Measurements from ENCODE around the gene KNL1. TPM values are rescaled to one million over a fixed set of nuclear protein-coding genes. Genes with fewer than 3 reads are reported as not detected.

The KNL1 gene
- total RNA-seq, 2 donors from 2014 or later = 0.51 to 4.6 TPM

DNA sequence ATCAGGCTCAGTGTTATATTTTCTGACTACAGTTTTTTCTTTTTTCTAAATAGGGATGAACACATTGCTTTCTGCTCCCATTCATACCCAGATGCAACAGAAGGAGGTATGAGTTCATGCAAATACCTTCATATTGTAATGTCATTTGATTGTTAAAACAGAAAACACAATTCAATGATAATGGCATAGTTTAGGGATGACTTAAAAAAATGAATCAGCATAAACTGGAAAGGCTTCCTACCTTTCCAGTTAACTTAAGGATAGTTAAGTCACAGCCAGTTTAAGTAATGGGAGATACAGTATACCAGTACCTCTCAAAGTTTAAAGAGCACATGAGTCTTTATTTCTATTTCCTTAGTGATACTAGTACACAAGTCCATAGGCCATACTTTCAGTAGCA, 24.9 kb downstream of the KNL1 start:
- no peaks in the 10 kb centered on the region for H3K4me1 ChIP-seq
- no peak overlapping the region for H3K4me3 ChIP-seq
- H3K36me3 ChIP-seq = no peaks in the 10 kb centered on the region
- H3K27me3 ChIP-seq = no peaks in the 10 kb centered on the region
- no peak for DNase-seq (ENCODE audit: low spot score)
- no peak for TF ChIP-seq CTCF (IDR thresholded peaks at IDR 0.05)
- H3K9me3 ChIP-seq = no peaks in the 10 kb centered on the region
- no peak overlapping the region for H3K27ac ChIP-seq

GRCh38 chr15:40623361-40623760, 29.3 kb downstream of the KNL1 start:
- Histone ChIP-seq H3K4me1 (no peaks in the 10 kb centered on the region), H3K36me3 (no peaks in the 10 kb centered on the region), H3K27me3 (no peaks in the 10 kb centered on the region), H3K4me3 (no peak overlapping the region), H3K27ac (no peak overlapping the region), H3K9me3 (no peaks in the 10 kb centered on the region)
- DNase-seq (ENCODE audit: low spot score) = no peak
- no peak for TF ChIP-seq CTCF (IDR thresholded peaks at IDR 0.05)

DNA sequence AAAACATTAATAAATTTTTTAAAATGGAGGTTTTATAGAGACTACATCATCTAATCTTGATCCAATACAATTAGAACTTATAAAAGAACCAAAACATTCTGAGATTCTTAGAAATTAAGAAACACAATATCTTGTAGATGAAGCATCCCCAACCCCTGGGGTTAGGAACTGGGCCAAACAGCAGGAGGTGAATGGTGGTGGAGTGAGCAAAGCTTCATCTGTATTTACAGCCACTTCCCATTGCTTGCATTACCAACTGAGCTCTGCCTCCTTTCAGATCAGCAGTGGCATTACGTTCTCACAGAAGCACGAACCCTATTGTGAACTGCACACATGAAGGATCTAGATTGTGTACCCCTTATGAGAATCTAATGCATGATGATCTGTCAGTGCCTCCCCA, 36.3 kb downstream of the KNL1 start:
- Histone ChIP-seq H3K4me1 (no peaks in the 10 kb centered on the region), H3K27me3 (no peaks in the 10 kb centered on the region), H3K27ac (no peak overlapping the region)

GRCh38 chr15:40633178-40633577, 39.1 kb downstream of the KNL1 start:
- Histone ChIP-seq H3K36me3 (no peaks in the 10 kb centered on the region), H3K9me3 (no peaks in the 10 kb centered on the region), H3K27me3 (no peaks in the 10 kb centered on the region), H3K27ac (no peak overlapping the region), H3K4me1 (no peaks in the 10 kb centered on the region), H3K4me3 (no peak overlapping the region)
- DNase-seq (ENCODE audit: low spot score) = no peak
- TF ChIP-seq CTCF (IDR thresholded peaks at IDR 0.05) = no peak

More for the DNA sequence above, 36.3 kb downstream of the KNL1 start:
- Histone ChIP-seq H3K9me3 (no peaks in the 10 kb centered on the region), H3K36me3 (no peaks in the 10 kb centered on the region), H3K4me3 (no peak overlapping the region)
- TF ChIP-seq CTCF (IDR thresholded peaks at IDR 0.05) = no peak
- DNase-seq (ENCODE audit: low spot score) = no peak

DNA sequence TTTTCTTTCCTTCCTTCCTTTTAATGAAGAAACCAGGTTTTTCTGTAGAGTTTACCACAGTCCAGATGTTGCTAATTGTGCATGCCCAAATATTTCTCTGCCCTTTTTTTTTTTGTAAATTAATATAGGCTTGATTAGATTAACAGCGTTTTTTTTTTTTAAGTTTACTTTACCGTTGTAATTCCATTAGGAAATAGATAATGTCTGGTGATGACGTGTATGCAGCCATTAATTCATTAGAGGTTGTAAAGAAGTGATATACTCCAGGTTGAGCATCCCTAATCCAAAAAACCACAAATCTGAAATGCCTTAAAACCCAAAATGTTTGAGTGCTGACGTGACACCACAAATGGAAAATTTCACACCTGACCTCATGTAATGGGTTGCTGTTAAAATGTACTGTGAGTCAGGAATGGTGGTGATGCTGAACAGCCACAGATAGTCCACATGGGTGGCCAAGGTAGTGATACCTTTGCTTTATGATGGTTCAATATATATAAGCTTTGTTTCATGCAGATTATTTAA, 43.2 kb downstream of the KNL1 start:
- no peaks in the 10 kb centered on the region for H3K9me3 ChIP-seq
- H3K36me3 ChIP-seq = no peaks in the 10 kb centered on the region
- no peak for DNase-seq (ENCODE audit: low spot score)
- H3K4me1 ChIP-seq = no peaks in the 10 kb centered on the region
- no peaks in the 10 kb centered on the region for H3K27me3 ChIP-seq
- no peak for TF ChIP-seq CTCF (IDR thresholded peaks at IDR 0.05)
- H3K27ac ChIP-seq = no peak overlapping the region
- H3K4me3 ChIP-seq = no peak overlapping the region

DNA sequence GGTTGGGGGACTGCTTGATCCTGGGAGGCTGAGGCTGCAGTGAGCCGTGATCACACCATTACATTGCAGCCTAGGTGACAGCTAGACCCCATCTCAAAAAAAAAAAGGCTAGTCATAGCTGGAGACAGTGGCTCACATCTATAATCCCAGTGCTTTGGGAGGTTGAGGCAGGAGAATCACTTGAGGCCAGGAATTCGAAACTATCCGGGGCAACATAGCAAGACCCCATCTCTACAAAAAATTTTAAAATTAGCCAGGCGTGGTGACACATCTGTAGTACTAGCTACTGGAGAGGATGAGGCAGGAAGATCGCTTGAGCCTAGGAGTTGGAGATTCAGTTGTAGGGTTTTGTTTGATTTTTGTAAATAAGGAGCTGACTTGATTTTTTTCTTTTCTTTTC, 45.6 kb downstream of the KNL1 start:
- H3K27me3 ChIP-seq = no peaks in the 10 kb centered on the region
- no peak for DNase-seq (ENCODE audit: low spot score)
- no peaks in the 10 kb centered on the region for H3K9me3 ChIP-seq
- no peak for TF ChIP-seq CTCF (IDR thresholded peaks at IDR 0.05)
- H3K4me3 ChIP-seq = no peak overlapping the region
- H3K27ac ChIP-seq = no peak overlapping the region
- no peaks in the 10 kb centered on the region for H3K36me3 ChIP-seq
- H3K4me1 ChIP-seq = no peaks in the 10 kb centered on the region

Measured in right atrium auricular region (tissue), 2 donors.